NCI-H69 (cell line): ENCODE results near the gene UCP1.

Experiments used
- DNase-seq: peaks from one replicate; lab custom pipeline; 2025; lab: John Stamatoyannopoulos, UW

UCP1 gene

GRCh38 chr4:140568507-140569306 is at the start of gene UCP1:
UCP1 (minus strand) TSS chr4:140568961; CDS start chr4:140568729, 232 bp downstream.
- DNase-seq = peak; percentile 42

- DNase-seq = no peak
Measured at GRCh38 chr4:140617499-140618248, 48.9 kb upstream of the UCP1 start.

- DNase-seq = no peak
Measured at GRCh38 chr4:140615451-140615850, 46.7 kb upstream of the UCP1 start.

- DNase-seq = no peak
Measured at GRCh38 chr4:140612357-140612756, 43.6 kb upstream of the UCP1 start.

GRCh38 chr4:140611854-140612253 is 43.1 kb upstream of the UCP1 start:
- DNase-seq = peak; percentile 32

GRCh38 chr4:140609548-140610425 is 41.0 kb upstream of the UCP1 start:
- DNase-seq = peak; percentile 91

GRCh38 chr4:140607852-140608251 is 39.1 kb upstream of the UCP1 start:
- DNase-seq = peak; percentile 14

GRCh38 chr4:140604544-140604943 is 35.8 kb upstream of the UCP1 start:
- DNase-seq = peak; percentile 3

GRCh38 chr4:140603286-140603685 is 34.5 kb upstream of the UCP1 start:
- peak; percentile 94 for DNase-seq

- peak; percentile 81 for DNase-seq
Measured at GRCh38 chr4:140602714-140603113, 34.0 kb upstream of the UCP1 start.

- no peak for DNase-seq
Measured at GRCh38 chr4:140600408-140600807, 31.6 kb upstream of the UCP1 start.

- peak; percentile 85 for DNase-seq
Measured at GRCh38 chr4:140595065-140595464, 26.3 kb upstream of the UCP1 start.

- DNase-seq = no peak
Measured at GRCh38 chr4:140584439-140584838, 15.7 kb upstream of the UCP1 start.

- no peak for DNase-seq
Measured at GRCh38 chr4:140581078-140581477, 12.3 kb upstream of the UCP1 start.

- DNase-seq = peak; percentile 78
Measured at GRCh38 chr4:140579278-140579677, 10.5 kb upstream of the UCP1 start.

- no peak for DNase-seq
Measured at GRCh38 chr4:140575489-140575888, 6.7 kb upstream of the UCP1 start.

GRCh38 chr4:140571620-140572019 is 2.9 kb upstream of the UCP1 start:
- DNase-seq = no peak

GRCh38 chr4:140569307-140569638 is 512 bp upstream of the UCP1 start:
- DNase-seq = no peak

GRCh38 chr4:140559696-140560095 is 9.1 kb downstream of the UCP1 start:
- no peak for DNase-seq

GRCh38 chr4:140557831-140558435 is 10.8 kb downstream of the UCP1 start:
- DNase-seq = no peak

GRCh38 chr4:140556372-140557085 is 12.2 kb downstream of the UCP1 start:
- DNase-seq = no peak
